Gastroesophageal sphincter (tissue), 3 donors: Measurements from ENCODE around the gene FRMD5.

Source experiments
- EP300 ChIP-seq: sonication (generic); formaldehyde crosslinking; IDR thresholded peaks from one replicate; pipeline ENCODE4 v1.6.1; 2017; ENCODE audit warnings: antibody characterized with exemption, mild to moderate bottlenecking
- POLR2A ChIP-seq, 2 donors: fragments of 450-650 bp; IDR thresholded peaks; one replicate each; pipeline ENCODE4 v1.6.1; 2017; ENCODE audit warnings: antibody characterized with exemption in 2 of 2, mild to moderate bottlenecking in 2 of 2, moderate library complexity in 1 of 2
- POLR2AphosphoS5 ChIP-seq: sonication (generic); formaldehyde crosslinking; IDR thresholded peaks from one replicate; pipeline ENCODE4 v1.6.1; 2017; ENCODE audit warnings: antibody characterized with exemption
- TF ChIP-seq, protein P1 (sequence below), 4 experiments: fragments of 200-600 bp in 2 of 4; fragments of 450-650 bp in 2 of 4; sonication (generic) in 1 of 4; IDR thresholded peaks; one replicate each; pipeline ENCODE4 v1.5.1; 2017 to 2019; ENCODE audit warnings: antibody characterized with exemption in 4 of 4, mild to moderate bottlenecking in 2 of 4, moderate library complexity in 2 of 4

GRCh38 chr15:44084770-44085169, 110.3 kb downstream of the FRMD5 start:
- TF ChIP-seq, protein P1, sequence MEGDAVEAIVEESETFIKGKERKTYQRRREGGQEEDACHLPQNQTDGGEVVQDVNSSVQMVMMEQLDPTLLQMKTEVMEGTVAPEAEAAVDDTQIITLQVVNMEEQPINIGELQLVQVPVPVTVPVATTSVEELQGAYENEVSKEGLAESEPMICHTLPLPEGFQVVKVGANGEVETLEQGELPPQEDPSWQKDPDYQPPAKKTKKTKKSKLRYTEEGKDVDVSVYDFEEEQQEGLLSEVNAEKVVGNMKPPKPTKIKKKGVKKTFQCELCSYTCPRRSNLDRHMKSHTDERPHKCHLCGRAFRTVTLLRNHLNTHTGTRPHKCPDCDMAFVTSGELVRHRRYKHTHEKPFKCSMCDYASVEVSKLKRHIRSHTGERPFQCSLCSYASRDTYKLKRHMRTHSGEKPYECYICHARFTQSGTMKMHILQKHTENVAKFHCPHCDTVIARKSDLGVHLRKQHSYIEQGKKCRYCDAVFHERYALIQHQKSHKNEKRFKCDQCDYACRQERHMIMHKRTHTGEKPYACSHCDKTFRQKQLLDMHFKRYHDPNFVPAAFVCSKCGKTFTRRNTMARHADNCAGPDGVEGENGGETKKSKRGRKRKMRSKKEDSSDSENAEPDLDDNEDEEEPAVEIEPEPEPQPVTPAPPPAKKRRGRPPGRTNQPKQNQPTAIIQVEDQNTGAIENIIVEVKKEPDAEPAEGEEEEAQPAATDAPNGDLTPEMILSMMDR (IDR thresholded peaks at IDR 0.05), result no peak
- TF ChIP-seq EP300 (no peak), POLR2A (IDR thresholded peaks at IDR 0.05) (no peak), POLR2AphosphoS5 (no peak)
